ENCODE measurements around the gene CDH22.
A peak's percentile ranks its signal among the peaks of the same experiment; 100 is the strongest.

Gene CDH22

GRCh38 chr20:46188866-46189541 is 119.3 kb downstream of the CDH22 start:
- DNase-seq, result no peak

- no peak for DNase-seq
Observed at GRCh38 chr20:46186210-46186609, 122.1 kb downstream of the CDH22 start.

GRCh38 chr20:46185353-46185752 is 122.9 kb downstream of the CDH22 start:
- DNase-seq, result no peak

GRCh38 chr20:46183768-46184167 is 124.5 kb downstream of the CDH22 start:
- DNase-seq, result no peak

GRCh38 chr20:46182276-46183200 is 125.8 kb downstream of the CDH22 start:
- no peak for DNase-seq

GRCh38 chr20:46179862-46180261 is 128.4 kb downstream of the CDH22 start:
- DNase-seq, result no peak

GRCh38 chr20:46178891-46179290 is 129.4 kb downstream of the CDH22 start:
- no peak for DNase-seq

- DNase-seq, result no peak
Observed at GRCh38 chr20:46177768-46178167, 130.5 kb downstream of the CDH22 start.

- DNase-seq, result no peak
Observed at GRCh38 chr20:46176739-46177378, 131.4 kb downstream of the CDH22 start.

GRCh38 chr20:46175127-46175494 is 133.2 kb downstream of the CDH22 start:
- no peak for DNase-seq

GRCh38 chr20:46174469-46175126 is 133.7 kb downstream of the CDH22 start:
- peak; percentile 23 for DNase-seq

- no peak for DNase-seq
Observed at GRCh38 chr20:46173652-46174468, 134.4 kb downstream of the CDH22 start.

GRCh38 chr20:46172961-46173536 is 135.2 kb downstream of the CDH22 start:
- DNase-seq, result no peak

GRCh38 chr20:46172455-46172854 is 135.8 kb downstream of the CDH22 start:
- DNase-seq, result no peak

GRCh38 chr20:46171909-46172308 is 136.4 kb downstream of the CDH22 start:
- DNase-seq, result no peak

- no peak for DNase-seq
Observed at GRCh38 chr20:46171476-46171875, 136.8 kb downstream of the CDH22 start.

- DNase-seq, result no peak
Observed at GRCh38 chr20:46169245-46170171, 138.8 kb downstream of the CDH22 start.

GRCh38 chr20:46168438-46168837 is 139.9 kb downstream of the CDH22 start:
- no peak for DNase-seq

GRCh38 chr20:46167080-46167479 is 141.2 kb downstream of the CDH22 start:
- no peak for DNase-seq

GRCh38 chr20:46164254-46164653 is 144.0 kb downstream of the CDH22 start:
- DNase-seq, result no peak

- DNase-seq, result no peak
Observed at GRCh38 chr20:46161921-46162320, 146.4 kb downstream of the CDH22 start.
